ENCODE results near the gene CHRD.

Gene CHRD

DNA sequence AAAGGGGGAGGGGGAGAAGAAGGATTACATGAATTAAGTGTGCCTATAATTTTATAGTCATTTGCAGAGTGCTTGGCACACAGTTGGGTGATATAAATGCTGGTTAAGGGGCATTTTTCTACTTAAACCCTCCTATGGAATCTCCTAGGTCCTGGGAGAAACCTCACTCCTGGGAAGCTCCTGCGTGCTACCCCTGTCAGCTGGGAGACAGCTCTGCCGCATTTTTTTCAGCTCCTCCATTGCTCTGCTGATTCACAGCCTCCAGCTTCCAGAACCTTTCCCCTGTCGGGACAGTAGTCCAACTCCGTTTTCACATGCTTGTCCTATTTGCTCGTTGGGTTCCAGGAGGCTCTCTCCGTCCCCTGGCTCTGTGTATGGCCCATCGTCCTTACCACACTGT lies 59.2 kb downstream of the CHRD start:
- H3K4me1 Mint-ChIP-seq: no peaks in the 10 kb centered on the region
- H3K27me3 Mint-ChIP-seq: peaks cover 51% of the 10 kb centered on the region
- no peak overlapping the region for H3K4me3 Mint-ChIP-seq
- H3K27ac Mint-ChIP-seq: no peak overlapping the region
- peaks cover 4% of the 10 kb centered on the region for H3K9me3 Mint-ChIP-seq
- no peak for ATAC-seq
- peaks cover 5% of the 10 kb centered on the region for H3K36me3 Mint-ChIP-seq
